ENCODE data around the gene WDR91.
A peak's percentile ranks its signal among the peaks of the same experiment; 100 is the strongest.
"Not testable (repeated sequence)": the region's sequence is repeated elsewhere in the genome, so short reads cannot be mapped to it uniquely, and the experiment has no call there.

WDR91 gene

GRCh38 chr7:135175931-135176330 lies 35.4 kb downstream of the WDR91 start:
- no peak for DNase-seq

GRCh38 chr7:135174941-135175340 lies 36.4 kb downstream of the WDR91 start:
- no peak for DNase-seq

GRCh38 chr7:135173916-135174315 lies 37.4 kb downstream of the WDR91 start:
- DNase-seq: not testable (repeated sequence)

GRCh38 chr7:135171581-135172291 lies 39.6 kb downstream of the WDR91 start:
- not testable (repeated sequence) for DNase-seq

- DNase-seq: not testable (repeated sequence)
These were observed 40.3 kb downstream of the WDR91 start for GRCh38 chr7:135170998-135171481.

GRCh38 chr7:135170274-135170997 lies 40.9 kb downstream of the WDR91 start, which contains the start of gene CYREN:
Gene CYREN, minus strand, starts transcription at chr7:135170707. Its CDS starts 1,785 bp downstream, at chr7:135168922.
- DNase-seq: peak; percentile 95

GRCh38 chr7:135169964-135170273 lies 41.4 kb downstream of the WDR91 start:
- peak; percentile 19 for DNase-seq

GRCh38 chr7:135169141-135169963 lies 42.0 kb downstream of the WDR91 start:
- DNase-seq: peak; percentile 50

GRCh38 chr7:135168489-135169140 lies 42.7 kb downstream of the WDR91 start:
- DNase-seq: no peak

- no peak for DNase-seq
These were observed 43.3 kb downstream of the WDR91 start for GRCh38 chr7:135168001-135168400.

GRCh38 chr7:135167365-135167917 lies 43.9 kb downstream of the WDR91 start:
- DNase-seq: no peak

- DNase-seq: no peak
These were observed 44.9 kb downstream of the WDR91 start for GRCh38 chr7:135166338-135166990.

GRCh38 chr7:135165862-135166261 lies 45.5 kb downstream of the WDR91 start:
- DNase-seq: no peak

- DNase-seq: no peak
These were observed 46.8 kb downstream of the WDR91 start for GRCh38 chr7:135164357-135165061.

- DNase-seq: no peak
These were observed 48.8 kb downstream of the WDR91 start for GRCh38 chr7:135162382-135163001.

GRCh38 chr7:135161669-135162068 lies 49.7 kb downstream of the WDR91 start:
- no peak for DNase-seq

- no peak for DNase-seq
These were observed 50.3 kb downstream of the WDR91 start for GRCh38 chr7:135160858-135161653.

- peak; percentile 55 for DNase-seq
These were observed 51.0 kb downstream of the WDR91 start for GRCh38 chr7:135160098-135160857.
